Activated naive CD8-positive, alpha-beta T cell treated with anti-CD3 and anti-CD28 coated beads, Interleukin-2, amount 50 U/mL, for 16 hours (primary cell): ENCODE measurements around the gene PGBD4.
"Not testable (repeated sequence)": the region's sequence is repeated elsewhere in the genome, so short reads cannot be mapped to it uniquely, and the experiment has no call there.

Experiments
- DNase-seq: peaks from one replicate; pipeline ENCODE4 v3.0.0-alpha.2; 2020; ENCODE audit warnings: low read depth, low spot score

PGBD4 gene

DNA sequence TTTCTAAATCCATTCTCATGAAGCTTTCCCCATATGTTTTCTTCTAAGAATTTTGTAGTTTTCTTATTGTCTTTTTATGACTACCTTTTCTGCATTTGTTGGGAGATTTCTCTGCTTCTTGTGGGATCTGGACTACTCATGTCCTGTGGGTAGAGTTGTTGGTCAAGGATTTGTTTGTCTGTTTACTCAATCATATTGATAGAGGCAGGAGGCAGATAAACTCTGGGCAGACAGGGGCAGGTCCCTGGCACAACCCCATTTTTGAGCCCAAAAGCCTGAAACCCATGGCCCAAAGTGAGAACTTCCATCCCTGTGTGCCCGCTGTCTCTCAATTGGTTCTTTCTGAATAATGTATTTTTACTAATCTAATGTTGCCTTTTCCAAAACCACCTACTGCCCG, 12.3 kb downstream of the PGBD4 start:
- no peak for DNase-seq

DNA sequence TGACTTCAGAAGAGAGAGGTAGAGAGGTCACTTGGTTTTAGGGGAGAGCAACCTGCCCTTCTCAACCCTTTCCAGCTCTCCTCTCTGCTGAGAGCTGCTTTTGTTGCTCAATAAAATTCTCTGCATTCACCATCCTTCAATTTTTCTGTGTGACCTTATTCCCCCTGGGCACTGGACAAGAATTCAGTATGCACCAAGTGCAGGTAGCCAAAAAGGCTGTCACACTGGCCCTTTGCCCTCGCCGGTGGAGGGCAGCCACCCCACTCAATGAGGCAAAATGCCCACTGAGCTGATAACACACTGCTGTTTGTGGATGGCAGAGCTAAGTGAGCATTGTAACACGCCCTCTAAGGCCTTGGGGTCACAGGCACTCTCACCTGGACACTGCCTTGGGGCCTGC, 12.9 kb downstream of the PGBD4 start:
- no peak for DNase-seq

DNA sequence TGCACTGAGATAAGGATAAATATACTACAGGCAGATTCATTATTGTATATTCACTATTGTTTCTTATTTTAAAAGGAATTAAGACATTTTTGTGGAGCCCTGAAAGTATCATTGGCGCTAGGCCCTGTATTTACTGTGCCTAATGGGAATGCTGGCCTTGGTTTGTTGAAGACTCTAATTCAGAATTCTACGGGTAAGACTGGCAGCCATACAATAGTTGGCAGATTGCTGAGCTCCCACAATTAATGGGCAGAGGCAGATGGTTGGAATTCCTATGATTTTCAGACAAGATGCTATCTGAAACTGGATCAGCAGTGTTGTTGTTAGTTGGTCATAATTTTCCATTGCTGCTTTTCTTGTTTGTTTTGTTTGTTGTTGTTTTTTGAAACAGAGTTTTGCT, 14.7 kb downstream of the PGBD4 start:
- no peak for DNase-seq

DNA sequence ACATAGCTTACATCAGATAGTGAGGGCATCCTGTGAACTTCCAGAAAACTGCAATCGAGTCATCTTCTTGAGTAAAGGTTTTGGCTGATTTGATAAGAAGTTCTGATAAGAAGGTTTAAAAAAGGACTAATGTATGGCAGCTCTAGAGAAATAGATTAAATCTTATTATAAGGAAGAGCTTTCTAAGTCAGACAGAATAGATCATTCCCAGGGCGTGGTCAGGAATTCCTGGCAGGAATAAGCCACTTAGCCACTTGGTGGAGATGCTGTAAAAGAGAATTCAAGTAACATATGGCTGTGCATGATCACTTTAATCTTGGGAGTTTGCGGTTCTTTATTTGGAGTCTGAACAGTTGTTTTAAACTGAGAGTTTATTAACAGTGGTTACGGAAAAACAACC, 17.4 kb downstream of the PGBD4 start:
- DNase-seq, result no peak

DNA sequence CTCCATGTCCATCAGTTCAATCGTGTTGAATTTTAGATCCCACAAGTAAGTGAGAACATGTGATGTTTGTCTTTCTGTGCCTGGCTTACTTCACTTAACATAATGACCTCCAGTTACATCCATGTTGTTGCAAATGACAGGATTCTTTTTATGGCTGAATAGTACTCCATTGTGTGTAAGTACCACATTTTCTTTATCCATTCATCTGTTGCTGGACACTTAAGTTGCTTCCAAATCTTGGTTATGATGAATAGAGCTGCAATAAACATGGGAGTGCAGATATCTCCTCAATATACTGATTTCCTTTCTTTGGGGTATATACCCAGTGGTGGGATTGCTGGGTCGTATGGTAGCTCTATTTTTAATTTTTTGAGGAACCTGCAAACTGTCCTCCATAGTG, 18.5 kb downstream of the PGBD4 start:
- not testable (repeated sequence) for DNase-seq

DNA sequence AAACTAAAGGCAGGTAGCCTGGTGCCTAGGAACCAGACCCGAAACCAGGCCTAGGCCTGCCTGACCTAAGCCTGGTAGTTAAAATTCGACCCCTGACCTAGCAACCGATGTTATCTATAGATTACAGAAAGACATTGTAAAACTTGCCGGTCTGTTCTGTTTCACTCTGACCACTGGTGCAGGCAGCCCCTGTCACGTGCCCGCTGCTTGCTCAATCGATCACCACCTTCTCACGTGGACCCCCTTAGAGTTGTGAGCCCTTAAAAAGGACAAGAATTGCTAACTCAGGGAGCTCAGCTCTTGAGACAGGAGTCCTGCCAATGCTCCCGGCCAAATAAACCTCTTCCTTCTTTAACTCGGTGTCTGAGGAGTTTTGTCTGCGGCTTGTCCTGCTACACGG, 19.9 kb downstream of the PGBD4 start:
- not testable (repeated sequence) for DNase-seq

DNA sequence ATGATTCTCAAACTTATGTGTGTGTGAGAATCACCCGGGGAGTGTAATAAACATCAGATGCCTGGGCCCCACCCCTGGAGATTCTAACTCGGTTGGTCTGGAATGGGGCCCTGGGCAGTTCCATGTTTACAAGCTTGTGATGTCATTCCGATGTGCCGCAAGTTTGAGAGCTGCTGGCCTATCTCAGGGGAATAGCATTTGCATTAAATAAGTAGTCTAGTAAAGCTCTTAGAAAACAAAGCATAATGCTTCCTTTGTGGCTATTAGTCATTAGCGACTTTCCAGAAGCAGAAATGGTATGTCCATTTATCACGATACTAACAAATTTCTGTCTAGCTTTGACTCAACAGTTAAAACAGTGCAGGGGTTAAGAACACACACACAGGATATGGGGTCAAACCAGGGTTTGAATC, 20.9 kb downstream of the PGBD4 start:
- DNase-seq, result no peak

DNA sequence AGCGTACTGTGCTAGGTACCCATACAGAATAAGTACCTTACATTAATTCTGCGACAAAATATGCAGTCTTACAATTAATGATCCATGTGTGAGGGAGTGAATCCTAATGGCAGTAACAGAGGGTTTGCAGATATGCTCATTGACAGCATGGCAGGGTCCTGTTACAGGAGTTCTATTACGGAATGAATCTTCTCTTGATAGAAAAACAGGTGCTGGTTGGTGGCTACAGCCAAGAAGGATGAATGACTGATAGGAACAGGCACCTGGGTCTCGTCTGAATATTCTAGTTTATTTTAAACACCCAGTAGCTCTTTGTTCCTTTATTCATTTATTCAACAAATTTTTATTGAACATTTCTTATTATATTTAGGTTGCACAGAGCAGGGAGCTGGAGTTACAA, 22.8 kb downstream of the PGBD4 start:
- DNase-seq, result no peak

DNA sequence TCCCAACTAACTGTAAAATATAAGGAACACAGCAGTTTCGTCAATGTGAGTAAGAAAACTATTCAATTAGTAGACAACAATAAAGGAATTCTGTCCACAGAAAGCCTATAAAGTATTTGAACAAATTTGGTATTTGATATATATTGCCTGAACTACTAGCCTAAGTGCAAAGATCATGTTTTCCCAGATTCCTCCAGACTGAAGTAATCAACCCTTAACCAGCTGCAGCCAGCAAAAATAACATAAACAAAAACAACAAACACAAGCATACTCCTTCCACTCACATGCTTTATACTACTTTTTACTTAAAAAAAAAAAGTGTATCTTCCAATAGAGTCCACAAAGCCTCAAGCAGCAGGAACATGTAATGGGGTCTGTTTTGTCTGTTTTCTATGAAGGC, 24.1 kb downstream of the PGBD4 start:
- no peak for DNase-seq

DNA sequence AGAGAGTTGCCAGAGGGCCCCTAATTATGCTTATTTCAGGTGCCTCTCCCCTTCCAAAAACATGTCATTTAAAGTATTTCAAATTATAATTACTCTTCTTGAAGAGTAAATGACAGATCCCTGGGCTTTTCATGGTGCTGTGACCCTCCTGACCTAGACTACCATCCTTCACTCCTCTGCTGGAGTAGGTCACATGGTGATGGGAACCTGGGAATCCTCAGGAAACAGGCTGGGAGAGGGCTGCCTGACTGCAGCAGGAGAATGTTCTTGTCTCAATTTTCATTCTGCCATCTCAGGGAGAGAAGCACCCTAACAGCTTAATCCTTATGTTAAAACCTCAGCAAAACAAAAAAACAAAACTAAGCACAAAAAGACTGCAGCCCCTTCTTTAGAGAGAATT, 24.6 kb downstream of the PGBD4 start:
- DNase-seq, result no peak

DNA sequence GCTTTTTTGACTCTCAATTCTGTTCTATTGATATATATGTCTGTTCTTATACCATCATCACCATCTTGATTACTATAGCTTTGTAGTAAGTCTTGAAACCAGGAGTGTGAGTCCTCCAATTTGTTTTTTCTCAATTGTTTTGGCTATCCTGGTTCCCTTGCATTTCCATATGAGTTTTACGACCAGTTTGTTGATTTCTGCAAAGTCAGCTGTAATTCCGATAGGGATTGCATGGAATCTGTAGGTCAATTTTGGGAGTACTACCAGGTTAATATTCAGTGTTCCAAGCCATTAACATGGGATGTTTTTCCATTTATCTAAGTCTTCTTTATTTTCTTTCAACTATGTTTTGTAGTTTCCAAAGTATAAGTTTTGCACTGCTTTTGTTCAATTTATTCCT, 27.0 kb downstream of the PGBD4 start:
- DNase-seq, result no peak

DNA sequence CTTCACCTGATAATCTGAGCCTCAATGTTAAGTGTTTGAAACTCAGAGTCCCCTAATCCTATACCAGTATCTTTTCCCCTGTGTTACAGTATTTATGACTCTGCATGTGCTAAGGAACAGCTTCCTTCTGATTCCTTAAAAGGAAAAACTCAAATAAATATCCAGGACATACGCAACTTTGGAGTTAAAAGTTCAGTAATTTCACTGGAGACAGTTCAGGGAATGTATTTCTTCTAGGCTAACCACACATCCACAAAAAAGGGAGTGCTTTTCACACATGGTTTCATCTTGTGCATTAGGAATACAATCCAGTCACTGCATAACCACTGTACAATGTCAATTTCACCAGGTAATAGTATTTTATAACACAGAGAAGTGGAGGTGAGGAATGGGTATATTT, 31.0 kb downstream of the PGBD4 start:
- no peak for DNase-seq

DNA sequence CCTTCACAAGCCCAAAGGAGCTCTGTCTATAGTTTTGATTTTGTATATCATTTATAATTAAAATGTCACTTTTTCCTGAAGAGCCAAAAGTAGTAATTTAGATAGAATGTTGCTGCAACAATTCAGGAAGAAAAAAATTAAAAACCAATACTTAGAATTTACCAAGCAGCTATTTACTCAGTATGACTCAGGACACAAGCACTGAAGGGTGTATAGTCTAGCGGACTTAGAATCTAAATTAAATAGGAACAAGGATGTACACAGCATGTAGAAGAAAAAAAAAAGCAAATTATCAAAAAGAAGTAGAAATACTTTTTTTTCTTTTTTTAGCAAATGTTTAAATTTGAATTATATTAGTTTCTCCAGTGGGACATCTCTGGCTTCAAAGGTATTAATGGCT, 31.6 kb downstream of the PGBD4 start:
- DNase-seq, result no peak

DNA sequence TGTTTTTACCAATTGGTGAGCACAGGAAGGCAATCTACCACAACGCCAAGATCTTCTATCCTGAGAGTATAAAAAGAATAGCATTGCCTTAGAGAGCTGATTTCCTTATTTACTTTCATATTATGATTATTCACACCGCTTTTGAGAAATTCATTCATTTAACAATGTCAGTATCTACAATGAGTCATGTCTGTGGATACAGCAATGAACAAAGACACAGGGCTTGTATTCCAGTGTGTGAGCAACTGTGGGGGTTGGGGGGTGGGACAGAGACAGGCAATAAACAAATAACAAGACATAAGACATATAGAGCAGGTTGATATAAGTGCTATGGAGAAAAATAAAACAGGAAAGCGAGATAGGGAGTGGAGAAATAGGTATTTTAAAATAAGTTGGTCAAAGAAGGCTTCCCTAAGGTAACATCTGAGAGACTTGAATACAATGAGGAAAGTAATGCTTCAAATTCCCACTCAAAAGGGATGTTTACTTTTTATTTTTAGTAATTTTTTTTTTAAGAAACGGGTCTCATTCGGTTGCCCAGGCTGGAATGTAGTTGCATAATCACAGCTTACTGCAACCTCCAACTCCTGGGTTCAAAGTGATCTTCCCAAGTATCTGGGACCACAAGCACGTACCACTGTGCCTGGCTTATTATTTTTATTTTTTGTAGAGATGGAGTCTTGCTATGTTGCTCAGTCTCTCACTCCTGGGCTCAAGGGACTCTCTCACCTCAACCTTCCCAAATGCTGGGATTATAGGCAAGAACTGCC, 45.7 kb downstream of the PGBD4 start:
- DNase-seq, result no peak

DNA sequence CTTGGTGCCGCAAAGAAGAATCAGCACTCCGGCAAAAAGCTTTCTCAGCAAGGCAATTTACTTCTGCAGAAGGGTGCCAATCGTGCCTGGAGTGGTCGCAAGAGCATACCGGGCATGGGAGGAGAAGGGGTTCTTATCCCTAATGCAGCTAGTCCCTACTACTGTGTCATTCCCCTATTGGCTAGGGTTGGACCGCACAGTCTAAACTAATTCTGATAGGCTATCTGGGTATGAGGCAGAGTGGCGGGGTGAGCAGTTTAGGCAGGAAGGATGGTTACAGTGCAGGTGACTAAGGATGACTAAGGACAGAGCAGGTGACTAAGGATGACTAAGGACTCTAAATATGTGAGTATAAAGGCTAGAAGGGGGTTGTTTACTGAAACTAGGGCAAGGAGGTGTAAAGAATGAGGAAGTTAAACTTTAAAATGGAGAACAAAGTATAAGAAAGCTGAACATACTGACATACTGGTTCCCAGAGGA, 52.9 kb downstream of the PGBD4 start:
- no peak for DNase-seq

DNA sequence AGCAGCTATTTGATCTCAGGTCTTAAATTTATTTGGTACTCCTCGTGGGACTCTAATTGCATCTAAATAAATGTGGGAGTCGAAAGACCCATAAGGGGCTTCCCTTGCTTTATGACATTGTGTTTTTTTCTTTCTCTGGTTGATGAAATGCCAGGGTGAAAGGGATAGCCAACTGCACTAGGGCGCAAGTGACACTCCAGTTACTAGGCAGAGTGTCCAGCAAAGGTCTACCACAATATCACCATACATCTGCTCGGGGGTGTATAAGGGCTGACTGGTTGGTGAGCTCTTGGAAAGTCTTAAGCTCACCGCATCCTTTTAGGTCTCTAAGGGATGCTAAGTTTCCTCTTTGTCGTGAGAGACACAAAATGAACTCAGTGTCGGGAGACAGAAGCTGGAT, 54.0 kb downstream of the PGBD4 start:
- DNase-seq, result no peak
